GM12878 (cell line): ENCODE results near the gene PLK2.

Source experiments
- ATF7 ChIP-seq: fragments of 450-650 bp; IDR thresholded peaks from 2 replicates; pipeline ENCODE4 v1.6.1; 2016; ENCODE audit warnings: low read depth, mild to moderate bottlenecking
- BRCA1 ChIP-seq: IDR thresholded peaks from 2 replicates; pipeline ENCODE4 v1.6.1; 2011; ENCODE audit warnings: low read depth, low read length, improper control_type of control experiment
- EGR1 ChIP-seq, 2 experiments: IDR thresholded peaks; 1 replicate in 1 of 2; 2 replicates in 1 of 2; pipeline ENCODE4 v1.6.1; 2011 to 2012; ENCODE audit warnings: low read depth in 2 of 2, low read length in 2 of 2, borderline replicate concordance in 1 of 2, mild to moderate bottlenecking in 1 of 2, moderate library complexity in 1 of 2
- ETV6 ChIP-seq, 2 experiments: fragments of 450-650 bp in 1 of 2; IDR thresholded peaks in 1 of 2; conservative IDR thresholded peaks in 1 of 2; 2 replicates each; pipeline ENCODE4 v1.6.1; 2014; ENCODE audit warnings: antibody characterized with exemption in 1 of 2, borderline replicate concordance in 1 of 2, low read depth in 1 of 2, mild to moderate bottlenecking in 1 of 2, moderate library complexity in 1 of 2
- MYC ChIP-seq: IDR thresholded peaks from 2 replicates; pipeline ENCODE4 v1.6.1; 2011; ENCODE audit warnings: mild to moderate bottlenecking, low read length, moderate library complexity, inconsistent platforms; ENCODE audit not compliant: insufficient read depth, insufficient replicate concordance, insufficient read length, severe bottlenecking
- POLR2A ChIP-seq: IDR thresholded peaks from 2 replicates; pipeline ENCODE4 v1.6.1; 2011; ENCODE audit warnings: low read depth, mild to moderate bottlenecking, low read length
- SMC3 ChIP-seq: IDR thresholded peaks from 2 replicates; pipeline ENCODE4 v1.6.1; 2011; ENCODE audit warnings: low read length, improper control_type of control experiment, borderline replicate concordance
- SUZ12 ChIP-seq: fragments of 200-600 bp; sonication (generic); IDR thresholded peaks from one replicate; pipeline ENCODE4 v1.6.1; 2018; ENCODE audit warnings: antibody characterized with exemption, mild to moderate bottlenecking; ENCODE audit not compliant: unreplicated experiment
- TF ChIP-seq, protein P1 (sequence below), 3 experiments: IDR thresholded peaks in 2 of 3; conservative IDR thresholded peaks in 1 of 3; 2 replicates each; pipeline ENCODE4 v1.5.1; 2011; ENCODE audit warnings: low read depth in 3 of 3, low read length in 3 of 3, mild to moderate bottlenecking in 3 of 3, control low read depth in 2 of 3, moderate library complexity in 2 of 3, inconsistent platforms in 1 of 3, mixed read lengths in 1 of 3; ENCODE audit not compliant: control insufficient read depth in 2 of 3, insufficient read depth in 1 of 3; ENCODE audit errors: extremely low read depth in 1 of 3
- TF ChIP-seq, protein P2 (sequence below): fragments of 150-350 bp; IDR thresholded peaks from 2 replicates; pipeline ENCODE4 v1.6.1; 2016; ENCODE audit warnings: low read depth, low read length
- TF ChIP-seq, protein P3 (sequence below): IDR thresholded peaks from 2 replicates; pipeline ENCODE4 v1.6.1; 2012; ENCODE audit warnings: low read depth, low read length, improper control_type of control experiment

DNA sequence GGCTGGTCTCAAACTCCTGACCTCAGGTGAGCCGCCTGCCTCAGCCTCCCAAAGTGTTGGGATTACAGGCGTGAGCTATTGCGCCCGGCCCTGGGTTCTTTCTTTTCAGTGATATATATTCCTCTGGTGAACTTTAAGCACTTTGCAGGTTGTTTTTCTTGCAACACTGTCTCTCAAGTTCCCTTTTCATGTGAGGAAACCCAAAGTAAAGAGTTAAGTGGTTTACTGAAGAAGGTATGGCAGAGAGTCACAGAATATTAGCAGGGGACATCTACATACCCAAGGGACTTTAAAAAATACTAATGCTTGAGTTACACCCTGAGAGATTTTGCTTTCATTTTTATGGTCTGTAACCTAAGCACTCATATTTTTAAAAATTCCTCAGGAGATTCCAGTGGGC lies 24.6 kb upstream of the PLK2 start:
- TF ChIP-seq, protein P1, sequence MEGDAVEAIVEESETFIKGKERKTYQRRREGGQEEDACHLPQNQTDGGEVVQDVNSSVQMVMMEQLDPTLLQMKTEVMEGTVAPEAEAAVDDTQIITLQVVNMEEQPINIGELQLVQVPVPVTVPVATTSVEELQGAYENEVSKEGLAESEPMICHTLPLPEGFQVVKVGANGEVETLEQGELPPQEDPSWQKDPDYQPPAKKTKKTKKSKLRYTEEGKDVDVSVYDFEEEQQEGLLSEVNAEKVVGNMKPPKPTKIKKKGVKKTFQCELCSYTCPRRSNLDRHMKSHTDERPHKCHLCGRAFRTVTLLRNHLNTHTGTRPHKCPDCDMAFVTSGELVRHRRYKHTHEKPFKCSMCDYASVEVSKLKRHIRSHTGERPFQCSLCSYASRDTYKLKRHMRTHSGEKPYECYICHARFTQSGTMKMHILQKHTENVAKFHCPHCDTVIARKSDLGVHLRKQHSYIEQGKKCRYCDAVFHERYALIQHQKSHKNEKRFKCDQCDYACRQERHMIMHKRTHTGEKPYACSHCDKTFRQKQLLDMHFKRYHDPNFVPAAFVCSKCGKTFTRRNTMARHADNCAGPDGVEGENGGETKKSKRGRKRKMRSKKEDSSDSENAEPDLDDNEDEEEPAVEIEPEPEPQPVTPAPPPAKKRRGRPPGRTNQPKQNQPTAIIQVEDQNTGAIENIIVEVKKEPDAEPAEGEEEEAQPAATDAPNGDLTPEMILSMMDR (IDR thresholded peaks at IDR 0.05 in 2 of 3, conservative IDR thresholded peaks at IDR 0.05 in 1 of 3; ENCODE audit: control insufficient read depth in 2 of 3, extremely low read depth in 1 of 3, insufficient read depth in 1 of 3, low read depth in 3 of 3, low read length in 3 of 3), result no peak
- no peak for TF ChIP-seq ETV6 (conservative IDR thresholded peaks at IDR 0.05 in 1 of 2, IDR thresholded peaks at IDR 0.05 in 1 of 2; ENCODE audit: borderline replicate concordance in 1 of 2, low read depth in 1 of 2)
- TF ChIP-seq, protein P2, sequence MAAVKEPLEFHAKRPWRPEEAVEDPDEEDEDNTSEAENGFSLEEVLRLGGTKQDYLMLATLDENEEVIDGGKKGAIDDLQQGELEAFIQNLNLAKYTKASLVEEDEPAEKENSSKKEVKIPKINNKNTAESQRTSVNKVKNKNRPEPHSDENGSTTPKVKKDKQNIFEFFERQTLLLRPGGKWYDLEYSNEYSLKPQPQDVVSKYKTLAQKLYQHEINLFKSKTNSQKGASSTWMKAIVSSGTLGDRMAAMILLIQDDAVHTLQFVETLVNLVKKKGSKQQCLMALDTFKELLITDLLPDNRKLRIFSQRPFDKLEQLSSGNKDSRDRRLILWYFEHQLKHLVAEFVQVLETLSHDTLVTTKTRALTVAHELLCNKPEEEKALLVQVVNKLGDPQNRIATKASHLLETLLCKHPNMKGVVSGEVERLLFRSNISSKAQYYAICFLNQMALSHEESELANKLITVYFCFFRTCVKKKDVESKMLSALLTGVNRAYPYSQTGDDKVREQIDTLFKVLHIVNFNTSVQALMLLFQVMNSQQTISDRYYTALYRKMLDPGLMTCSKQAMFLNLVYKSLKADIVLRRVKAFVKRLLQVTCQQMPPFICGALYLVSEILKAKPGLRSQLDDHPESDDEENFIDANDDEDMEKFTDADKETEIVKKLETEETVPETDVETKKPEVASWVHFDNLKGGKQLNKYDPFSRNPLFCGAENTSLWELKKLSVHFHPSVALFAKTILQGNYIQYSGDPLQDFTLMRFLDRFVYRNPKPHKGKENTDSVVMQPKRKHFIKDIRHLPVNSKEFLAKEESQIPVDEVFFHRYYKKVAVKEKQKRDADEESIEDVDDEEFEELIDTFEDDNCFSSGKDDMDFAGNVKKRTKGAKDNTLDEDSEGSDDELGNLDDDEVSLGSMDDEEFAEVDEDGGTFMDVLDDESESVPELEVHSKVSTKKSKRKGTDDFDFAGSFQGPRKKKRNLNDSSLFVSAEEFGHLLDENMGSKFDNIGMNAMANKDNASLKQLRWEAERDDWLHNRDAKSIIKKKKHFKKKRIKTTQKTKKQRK, result no peak
- TF ChIP-seq, protein P3, sequence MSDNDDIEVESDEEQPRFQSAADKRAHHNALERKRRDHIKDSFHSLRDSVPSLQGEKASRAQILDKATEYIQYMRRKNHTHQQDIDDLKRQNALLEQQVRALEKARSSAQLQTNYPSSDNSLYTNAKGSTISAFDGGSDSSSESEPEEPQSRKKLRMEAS, result no peak
- no peak for TF ChIP-seq POLR2A
- TF ChIP-seq EGR1 (IDR thresholded peaks at IDR 0.05; ENCODE audit: borderline replicate concordance in 1 of 2, low read depth in 2 of 2, low read length in 2 of 2), result no peak
- no peak for TF ChIP-seq MYC
- no peak for TF ChIP-seq ATF7
- TF ChIP-seq SUZ12, result no peak
- no peak for TF ChIP-seq BRCA1
- no peak for TF ChIP-seq SMC3
